A673 (cell line): ENCODE data around the gene GBE1.

Experiments used
- EZH2 ChIP-seq: fragments of 200-600 bp; sonication (generic); IDR thresholded peaks from 2 replicates; pipeline ENCODE4 v1.6.1; 2017; ENCODE audit warnings: borderline replicate concordance, low read depth, mild to moderate bottlenecking, mixed read lengths, antibody characterized with exemption, low read length; ENCODE audit not compliant: poor library complexity, severe bottlenecking
- TF ChIP-seq, protein P1 (sequence below): fragments of 300-800, 200-600 bp; sonication (generic); conservative IDR thresholded peaks from 2 replicates; pipeline ENCODE4 v1.5.1; 2017; ENCODE audit warnings: low read depth, mild to moderate bottlenecking, antibody characterized with exemption, low read length, moderate library complexity, mixed read lengths

DNA sequence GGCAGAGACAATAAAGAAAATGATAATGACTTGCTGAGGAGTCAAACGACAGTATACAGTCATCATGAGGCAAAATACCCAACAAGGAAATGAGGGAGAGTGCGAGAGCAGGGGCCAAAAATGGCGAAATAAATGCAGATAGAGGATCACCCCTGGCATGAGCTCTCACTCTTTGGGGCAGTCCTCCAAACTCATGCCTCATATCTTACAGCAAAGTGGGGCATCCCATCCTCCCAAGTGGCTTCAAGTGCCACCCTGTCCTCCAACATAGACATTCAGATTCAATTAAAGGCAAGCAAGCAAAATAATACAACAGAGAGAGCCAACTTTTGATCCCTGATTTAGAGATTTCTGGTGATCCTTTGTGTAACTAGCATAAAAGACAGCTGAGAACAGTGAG lies 278.4 kb downstream of the GBE1 start:
- TF ChIP-seq, protein P1, sequence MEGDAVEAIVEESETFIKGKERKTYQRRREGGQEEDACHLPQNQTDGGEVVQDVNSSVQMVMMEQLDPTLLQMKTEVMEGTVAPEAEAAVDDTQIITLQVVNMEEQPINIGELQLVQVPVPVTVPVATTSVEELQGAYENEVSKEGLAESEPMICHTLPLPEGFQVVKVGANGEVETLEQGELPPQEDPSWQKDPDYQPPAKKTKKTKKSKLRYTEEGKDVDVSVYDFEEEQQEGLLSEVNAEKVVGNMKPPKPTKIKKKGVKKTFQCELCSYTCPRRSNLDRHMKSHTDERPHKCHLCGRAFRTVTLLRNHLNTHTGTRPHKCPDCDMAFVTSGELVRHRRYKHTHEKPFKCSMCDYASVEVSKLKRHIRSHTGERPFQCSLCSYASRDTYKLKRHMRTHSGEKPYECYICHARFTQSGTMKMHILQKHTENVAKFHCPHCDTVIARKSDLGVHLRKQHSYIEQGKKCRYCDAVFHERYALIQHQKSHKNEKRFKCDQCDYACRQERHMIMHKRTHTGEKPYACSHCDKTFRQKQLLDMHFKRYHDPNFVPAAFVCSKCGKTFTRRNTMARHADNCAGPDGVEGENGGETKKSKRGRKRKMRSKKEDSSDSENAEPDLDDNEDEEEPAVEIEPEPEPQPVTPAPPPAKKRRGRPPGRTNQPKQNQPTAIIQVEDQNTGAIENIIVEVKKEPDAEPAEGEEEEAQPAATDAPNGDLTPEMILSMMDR: no peak
- TF ChIP-seq EZH2: no peak
